Activated CD4-positive, alpha-beta T cell treated with anti-CD3 and anti-CD28 coated beads, Interleukin-2, amount 50 U/mL, for 1 hour (primary cell): ENCODE measurements around the gene PITPNC1.
"Not testable (repeated sequence)": the region's sequence is repeated elsewhere in the genome, so short reads cannot be mapped to it uniquely, and the experiment has no call there.

Experiments used
- DNase-seq: peaks from one replicate; pipeline ENCODE4 v3.0.0-alpha.2; 2020

PITPNC1 gene

GRCh38 chr17:67376737-67377487 lies at the start of gene PITPNC1:
PITPNC1 (plus strand) TSS chr17:67377281.
- peak; percentile 86 for DNase-seq

- no peak for DNase-seq
Measured at GRCh38 chr17:67328026-67328425, 49.1 kb upstream of the PITPNC1 start.

GRCh38 chr17:67331381-67332161 lies 45.5 kb upstream of the PITPNC1 start:
- DNase-seq, result not testable (repeated sequence)

- not testable (repeated sequence) for DNase-seq
Measured at GRCh38 chr17:67332162-67332508, 44.9 kb upstream of the PITPNC1 start.

- DNase-seq, result no peak
Measured at GRCh38 chr17:67335245-67335835, 41.7 kb upstream of the PITPNC1 start.

GRCh38 chr17:67336859-67337258 lies 40.2 kb upstream of the PITPNC1 start:
- no peak for DNase-seq

- DNase-seq, result not testable (repeated sequence)
Measured at GRCh38 chr17:67338353-67338752, 38.7 kb upstream of the PITPNC1 start.

- no peak for DNase-seq
Measured at GRCh38 chr17:67343237-67343636, 33.8 kb upstream of the PITPNC1 start.

GRCh38 chr17:67347826-67348225 lies 29.3 kb upstream of the PITPNC1 start:
- DNase-seq, result no peak

GRCh38 chr17:67349420-67349819 lies 27.7 kb upstream of the PITPNC1 start:
- no peak for DNase-seq

GRCh38 chr17:67353161-67353560 lies 23.9 kb upstream of the PITPNC1 start:
- DNase-seq, result no peak

- DNase-seq, result no peak
Measured at GRCh38 chr17:67353929-67354574, 23.0 kb upstream of the PITPNC1 start.

- no peak for DNase-seq
Measured at GRCh38 chr17:67358612-67359011, 18.5 kb upstream of the PITPNC1 start.

GRCh38 chr17:67359960-67360791 lies 16.9 kb upstream of the PITPNC1 start:
- peak; percentile 43 for DNase-seq

GRCh38 chr17:67360880-67361279 lies 16.2 kb upstream of the PITPNC1 start:
- DNase-seq, result no peak

GRCh38 chr17:67362173-67362572 lies 14.9 kb upstream of the PITPNC1 start:
- DNase-seq, result no peak

GRCh38 chr17:67364847-67365737 lies 12.0 kb upstream of the PITPNC1 start:
- DNase-seq, result no peak

GRCh38 chr17:67365738-67366192 lies 11.3 kb upstream of the PITPNC1 start:
- DNase-seq, result no peak

- DNase-seq, result peak; percentile 92
Measured at GRCh38 chr17:67366193-67367157, 10.6 kb upstream of the PITPNC1 start, which contains the start of gene PSMD12. PSMD12 (minus strand) TSS chr17:67366577; CDS start chr17:67366519, 58 bp downstream.

GRCh38 chr17:67369676-67370075 lies 7.4 kb upstream of the PITPNC1 start:
- no peak for DNase-seq
